Measurements from ENCODE around the gene MKNK1. TPM values are rescaled to one million over a fixed set of nuclear protein-coding genes. Genes with fewer than 3 reads are reported as not detected.
A peak's percentile ranks its signal among the peaks of the same experiment; 100 is the strongest.

The MKNK1 gene
- total RNA-seq, 1 donor from 2014 or later = 30.6 TPM

DNA sequence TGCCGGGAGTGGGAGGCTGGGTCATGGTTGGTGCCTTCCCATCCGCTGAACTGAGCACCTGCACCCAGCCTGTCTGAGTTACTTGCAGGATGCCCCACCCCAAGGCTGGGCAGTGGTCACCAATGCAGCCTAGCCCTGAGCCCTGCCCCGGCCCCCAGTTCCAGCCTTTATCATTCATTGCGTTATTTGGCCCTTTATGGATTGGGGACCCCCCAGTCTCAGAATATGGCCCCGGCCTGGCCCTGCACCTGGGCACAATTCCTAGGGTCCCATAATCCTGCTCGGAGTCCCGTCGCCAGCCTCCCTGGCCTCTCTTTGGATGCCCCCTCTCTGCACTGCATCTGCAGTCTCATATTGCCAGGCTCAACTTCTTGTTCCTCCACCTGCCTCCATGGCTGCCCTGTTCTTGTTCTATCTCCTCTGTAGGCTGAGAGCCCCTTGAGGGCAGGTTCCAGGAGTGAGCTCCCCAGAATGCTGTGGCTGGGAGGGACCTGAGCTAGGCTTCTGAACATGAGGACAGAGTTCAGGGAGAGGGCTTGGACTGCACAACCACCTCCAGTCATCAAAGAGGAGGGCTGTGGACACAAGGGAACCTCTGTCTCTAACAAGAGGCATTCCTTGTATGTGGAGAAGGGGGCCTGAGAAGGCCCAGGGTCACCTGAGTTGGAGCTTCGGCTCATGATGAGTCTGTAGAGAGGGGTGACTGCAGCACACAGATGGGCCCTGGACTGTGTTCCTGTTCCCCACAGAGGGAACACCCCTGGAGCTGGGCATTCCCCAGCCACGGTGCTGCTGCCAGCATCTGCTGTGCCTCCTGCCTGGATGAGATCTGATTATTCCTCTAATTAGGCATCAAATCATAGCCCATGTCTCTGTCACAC is 51.5 kb downstream of the MKNK1 start:
- TF ChIP-seq, protein P1, sequence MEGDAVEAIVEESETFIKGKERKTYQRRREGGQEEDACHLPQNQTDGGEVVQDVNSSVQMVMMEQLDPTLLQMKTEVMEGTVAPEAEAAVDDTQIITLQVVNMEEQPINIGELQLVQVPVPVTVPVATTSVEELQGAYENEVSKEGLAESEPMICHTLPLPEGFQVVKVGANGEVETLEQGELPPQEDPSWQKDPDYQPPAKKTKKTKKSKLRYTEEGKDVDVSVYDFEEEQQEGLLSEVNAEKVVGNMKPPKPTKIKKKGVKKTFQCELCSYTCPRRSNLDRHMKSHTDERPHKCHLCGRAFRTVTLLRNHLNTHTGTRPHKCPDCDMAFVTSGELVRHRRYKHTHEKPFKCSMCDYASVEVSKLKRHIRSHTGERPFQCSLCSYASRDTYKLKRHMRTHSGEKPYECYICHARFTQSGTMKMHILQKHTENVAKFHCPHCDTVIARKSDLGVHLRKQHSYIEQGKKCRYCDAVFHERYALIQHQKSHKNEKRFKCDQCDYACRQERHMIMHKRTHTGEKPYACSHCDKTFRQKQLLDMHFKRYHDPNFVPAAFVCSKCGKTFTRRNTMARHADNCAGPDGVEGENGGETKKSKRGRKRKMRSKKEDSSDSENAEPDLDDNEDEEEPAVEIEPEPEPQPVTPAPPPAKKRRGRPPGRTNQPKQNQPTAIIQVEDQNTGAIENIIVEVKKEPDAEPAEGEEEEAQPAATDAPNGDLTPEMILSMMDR (IDR thresholded peaks at IDR 0.05; ENCODE audit: unreplicated experiment) = no peak
- DNase-seq (ENCODE audit: low spot score in 2 of 2, unreplicated experiment in 2 of 2) = no peak
- Mint-ChIP-seq H3K27ac (no peak overlapping the region), H3K27me3 (ENCODE audit: low read depth) (peaks cover 47% of the 10 kb centered on the region), H3K9me3 (no peaks in the 10 kb centered on the region), H3K4me3 (no peak overlapping the region), H3K36me3 (no peaks in the 10 kb centered on the region), H3K4me1 (no peaks in the 10 kb centered on the region)

DNA sequence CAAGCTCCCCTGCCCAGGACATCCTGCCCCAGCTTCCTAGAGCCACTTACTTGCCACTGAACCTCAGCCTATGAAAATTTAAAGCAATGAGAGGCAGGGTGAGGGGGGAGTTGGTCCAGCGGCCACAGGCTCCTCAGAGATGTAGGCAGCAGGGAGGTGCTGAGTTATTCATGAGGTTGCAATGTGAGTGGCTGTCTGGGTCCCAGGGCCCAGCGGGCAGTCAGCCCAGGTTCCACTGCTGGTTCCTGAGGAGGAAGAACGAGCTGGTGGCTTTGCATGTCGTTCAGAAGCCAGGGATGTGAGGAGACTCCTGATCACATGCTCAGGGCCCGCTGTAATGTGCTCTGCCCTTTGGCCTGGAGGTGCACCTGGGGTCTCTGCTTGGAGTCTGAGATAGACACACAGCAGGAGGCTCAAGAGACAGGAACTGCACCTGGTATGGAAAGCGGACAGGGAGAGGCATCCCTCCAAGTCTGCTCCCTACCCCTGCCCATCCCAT is 52.4 kb downstream of the MKNK1 start, which contains the start of gene KNCN:
KNCN (minus strand) TSS at position 51 of the 499 bp plus-strand sequence. CDS start 432 bp downstream, outside the sequence.
- TF ChIP-seq, protein P1 (IDR thresholded peaks at IDR 0.05; ENCODE audit: unreplicated experiment) = no peak
- DNase-seq (ENCODE audit: low spot score in 2 of 2, unreplicated experiment in 2 of 2) = no peak
- no peak within 1 kb of the TSS for H3K27ac Mint-ChIP-seq
- peaks cover 55% of the 10 kb centered on the region for H3K27me3 Mint-ChIP-seq (ENCODE audit: low read depth)
- no peaks in the 10 kb centered on the region for H3K36me3 Mint-ChIP-seq
- no peaks in the 10 kb centered on the region for H3K4me1 Mint-ChIP-seq
- no peaks in the 10 kb centered on the region for H3K9me3 Mint-ChIP-seq
- H3K4me3 Mint-ChIP-seq = no peak within 1 kb of the TSS

DNA sequence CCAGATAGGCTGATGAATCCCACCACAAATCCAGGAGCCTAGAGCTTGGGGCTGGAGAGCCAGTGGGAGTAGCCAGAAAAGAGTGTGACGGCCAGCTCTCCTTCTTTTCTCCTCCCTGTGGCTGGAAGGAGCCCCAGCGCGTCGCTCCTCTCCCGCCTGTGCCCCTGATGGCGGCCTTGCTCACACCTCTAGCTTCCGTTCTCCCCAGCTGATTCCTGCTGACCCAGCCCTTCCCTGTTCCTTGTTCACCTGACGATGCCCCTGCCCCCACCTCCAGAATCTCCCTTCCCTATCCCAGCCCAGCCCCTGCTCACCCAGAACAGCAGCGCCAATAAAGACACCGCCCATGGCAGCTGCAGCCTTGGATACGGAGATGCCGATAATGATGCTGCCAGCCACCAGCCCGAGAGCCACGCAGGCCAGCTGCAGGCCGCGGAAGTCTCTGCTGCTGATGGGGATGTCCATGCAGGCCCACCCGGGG is 53.3 kb downstream of the MKNK1 start:
- no peak overlapping the region for H3K27ac Mint-ChIP-seq
- no peaks in the 10 kb centered on the region for H3K9me3 Mint-ChIP-seq
- no peak overlapping the region for H3K4me3 Mint-ChIP-seq

DNA sequence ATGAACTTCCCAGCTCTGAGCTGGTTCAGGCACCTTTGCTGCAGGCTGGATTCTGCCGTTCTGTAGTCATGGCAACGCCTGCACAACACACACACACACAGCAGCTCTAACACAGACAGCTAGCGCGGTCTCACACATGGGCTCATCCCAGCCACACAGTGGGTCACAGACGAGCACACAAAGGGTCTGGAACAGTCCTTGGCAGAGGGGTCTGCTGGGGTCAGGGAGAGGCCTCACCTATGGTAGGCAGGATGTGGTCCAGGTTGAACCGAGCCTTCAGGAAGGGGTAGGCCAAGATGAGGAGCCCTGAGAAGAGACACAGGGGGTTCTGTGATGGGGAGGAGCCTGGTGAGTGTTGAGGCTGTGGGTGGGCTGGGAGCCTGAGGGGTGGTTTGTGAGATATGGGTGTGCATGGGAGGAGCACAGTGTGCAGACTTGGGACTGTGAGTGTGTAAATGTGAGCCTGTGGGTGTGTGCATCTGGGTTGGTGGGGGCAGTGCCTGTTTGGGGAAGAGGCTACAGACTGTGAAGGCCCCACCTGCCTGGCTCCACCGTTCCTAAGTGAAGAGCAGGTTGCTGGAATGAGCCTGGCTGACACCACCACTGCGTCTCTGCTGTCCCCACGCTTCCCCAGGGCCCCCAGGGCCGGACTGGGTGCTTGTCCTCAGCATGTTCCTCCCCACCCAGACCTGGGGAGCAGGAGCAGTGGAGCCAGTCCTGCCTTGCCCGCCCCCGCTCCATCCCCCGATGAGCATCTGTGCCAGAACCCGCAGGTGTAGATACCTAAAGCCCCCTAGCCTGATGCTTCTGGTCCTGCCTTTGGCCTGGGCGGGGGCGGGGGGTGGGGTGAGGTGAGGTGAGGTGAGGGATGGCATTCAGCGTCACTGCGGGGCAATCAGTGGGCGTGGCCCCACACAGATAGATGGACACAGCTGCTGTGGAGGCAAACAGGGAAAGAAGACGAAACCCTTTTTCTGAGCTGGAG is 54.1 kb downstream of the MKNK1 start:
- Mint-ChIP-seq H3K27ac (peak overlapping the region; percentile 69), H3K27me3 (ENCODE audit: low read depth) (peaks cover 71% of the 10 kb centered on the region), H3K36me3 (no peaks in the 10 kb centered on the region), H3K9me3 (no peaks in the 10 kb centered on the region), H3K4me3 (no peak overlapping the region), H3K4me1 (no peaks in the 10 kb centered on the region)
- DNase-seq (ENCODE audit: low spot score in 2 of 2, unreplicated experiment in 2 of 2) = no peak
- TF ChIP-seq, protein P1 (IDR thresholded peaks at IDR 0.05; ENCODE audit: unreplicated experiment) = no peak

More for the DNA sequence above, 53.3 kb downstream of the MKNK1 start:
- no peak for DNase-seq (ENCODE audit: low spot score in 2 of 2, unreplicated experiment in 2 of 2)
- Mint-ChIP-seq H3K36me3 (no peaks in the 10 kb centered on the region), H3K27me3 (ENCODE audit: low read depth) (peaks cover 63% of the 10 kb centered on the region), H3K4me1 (no peaks in the 10 kb centered on the region)
- TF ChIP-seq, protein P1 (IDR thresholded peaks at IDR 0.05; ENCODE audit: unreplicated experiment) = no peak

Measured in mesothelial cell of epicardium (in vitro differentiated cells).